Natural killer cell (primary cell): ENCODE results near the gene UGT1A5. TPM values are rescaled to one million over a fixed set of nuclear protein-coding genes. Genes with fewer than 3 reads are reported as not detected.

ENCODE experiments used
- ATAC-seq, 3 donors: fragments of 150-1000 bp in 2 of 3; fragments of 200-7000 bp in 1 of 3; cut with Tn5 transposase; 1 replicate in 1 of 3; 2 replicates in 2 of 3; pipeline ENCODE4 v1.10.0; 2021; ENCODE audit warnings: mild to moderate bottlenecking in 2 of 3, moderate library complexity in 2 of 3
- DNase-seq, 2 donors: peaks; one replicate each; pipeline versions ENCODE4 v3.0.0 to v3.0.0-alpha.2; 2013 to 2021; ENCODE audit warnings: mixed read lengths in 1 of 2
- H3K27ac ChIP-seq: one replicate; pipeline ENCODE4 v1.5.1; 2013; ENCODE audit warnings: mild to moderate bottlenecking, low read length
- H3K27me3 ChIP-seq: one replicate; pipeline ENCODE4 v1.6.1; 2013; ENCODE audit warnings: low read length; ENCODE audit not compliant: control insufficient read depth, insufficient read depth
- H3K36me3 ChIP-seq: one replicate; pipeline ENCODE4 v1.6.1; 2013; ENCODE audit warnings: low read length; ENCODE audit not compliant: control insufficient read depth, insufficient read depth
- H3K4me1 ChIP-seq: one replicate; pipeline ENCODE4 v1.6.1; 2013; ENCODE audit warnings: low read length; ENCODE audit not compliant: control insufficient read depth, insufficient read depth
- H3K4me3 ChIP-seq: one replicate; pipeline ENCODE4 v1.5.1; 2013; ENCODE audit warnings: low read length
- H3K9me3 ChIP-seq: one replicate; pipeline ENCODE4 v1.6.1; 2013; ENCODE audit warnings: low read length; ENCODE audit not compliant: control insufficient read depth, insufficient read depth
- H3K27ac Mint-ChIP-seq, 2 donors: one replicate each; pipeline ENCODE4 v1.8.0; 2022; ENCODE audit warnings: mild to moderate bottlenecking in 2 of 2, mixed read lengths in 2 of 2, moderate library complexity in 1 of 2
- H3K27me3 Mint-ChIP-seq, 2 donors: one replicate each; pipeline ENCODE4 v1.8.0; 2022; ENCODE audit warnings: low read depth in 2 of 2, mixed read lengths in 2 of 2
- H3K36me3 Mint-ChIP-seq: one replicate; pipeline ENCODE4 v1.8.0; 2022; ENCODE audit warnings: mixed read lengths
- H3K4me1 Mint-ChIP-seq, 2 donors: one replicate each; pipeline ENCODE4 v1.8.0; 2022; ENCODE audit warnings: mixed read lengths in 2 of 2
- H3K4me3 Mint-ChIP-seq: one replicate; pipeline ENCODE4 v1.8.0; 2022; ENCODE audit warnings: mild to moderate bottlenecking, moderate library complexity, mixed read lengths
- H3K9me3 Mint-ChIP-seq, 2 donors: one replicate each; pipeline ENCODE4 v1.8.0; 2022; ENCODE audit warnings: mixed read lengths in 2 of 2
- WGBS: methylation state at CpG from one replicate; pipeline ENCODE4 v1.1.7; 2013; ENCODE audit warnings: missing lambda C conversion rate; ENCODE audit not compliant: insufficient coverage; 5-methylcytosine and 5-hydroxymethylcytosine counted together
- intact Hi-C: fragments of 100-400 bp; cut with micrococcal nuclease; formaldehyde crosslinking; loops from one replicate; pipeline ENCODE4 v1.14.2; 2022
- total RNA-seq, 4 donors: library from RNA; stranded (reverse); fragments of 120-200 nt in 1 of 4; gene quantifications; one replicate each; pipeline versions ENCODE4 v1.2.3 to v1.2.4, GENCODE V29; 2013 to 2022
- TF ChIP-seq, protein P1 (sequence below): fragments of 200-600 bp; IDR thresholded peaks from one replicate; pipeline ENCODE4 v1.8.0; 2022; ENCODE audit warnings: antibody characterized with exemption

The UGT1A5 gene
- not detected for total RNA-seq
- total RNA-seq (2013): not detected

GRCh38 chr2:233712611-233713261, at the start of gene UGT1A5:
TSS of gene UGT1A5 (plus strand) at chr2:233712907. CDS start at chr2:233712992, 85 bp downstream.
- Mint-ChIP-seq H3K4me1 (no peaks in the 10 kb centered on the region), H3K27ac (no peak within 1 kb of the TSS), H3K9me3 (no peaks in the 10 kb centered on the region), H3K27me3 (peaks cover 24 to 45% of the 10 kb centered on the region in 2 donors), H3K4me3 (no peak within 1 kb of the TSS), H3K36me3 (no peaks in the 10 kb centered on the region)
- no peaks in the 10 kb centered on the region for H3K9me3 ChIP-seq
- TF ChIP-seq, protein P1, sequence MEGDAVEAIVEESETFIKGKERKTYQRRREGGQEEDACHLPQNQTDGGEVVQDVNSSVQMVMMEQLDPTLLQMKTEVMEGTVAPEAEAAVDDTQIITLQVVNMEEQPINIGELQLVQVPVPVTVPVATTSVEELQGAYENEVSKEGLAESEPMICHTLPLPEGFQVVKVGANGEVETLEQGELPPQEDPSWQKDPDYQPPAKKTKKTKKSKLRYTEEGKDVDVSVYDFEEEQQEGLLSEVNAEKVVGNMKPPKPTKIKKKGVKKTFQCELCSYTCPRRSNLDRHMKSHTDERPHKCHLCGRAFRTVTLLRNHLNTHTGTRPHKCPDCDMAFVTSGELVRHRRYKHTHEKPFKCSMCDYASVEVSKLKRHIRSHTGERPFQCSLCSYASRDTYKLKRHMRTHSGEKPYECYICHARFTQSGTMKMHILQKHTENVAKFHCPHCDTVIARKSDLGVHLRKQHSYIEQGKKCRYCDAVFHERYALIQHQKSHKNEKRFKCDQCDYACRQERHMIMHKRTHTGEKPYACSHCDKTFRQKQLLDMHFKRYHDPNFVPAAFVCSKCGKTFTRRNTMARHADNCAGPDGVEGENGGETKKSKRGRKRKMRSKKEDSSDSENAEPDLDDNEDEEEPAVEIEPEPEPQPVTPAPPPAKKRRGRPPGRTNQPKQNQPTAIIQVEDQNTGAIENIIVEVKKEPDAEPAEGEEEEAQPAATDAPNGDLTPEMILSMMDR: no peak
- H3K27me3 ChIP-seq: no peaks in the 10 kb centered on the region
- no peaks in the 10 kb centered on the region for H3K4me1 ChIP-seq
- no peak for ATAC-seq
- WGBS: 82% methylated on average over 14 of the region's 14 CpGs
- no peak for DNase-seq
- intact Hi-C loops: loop anchor here (5.0 kb wide), 1 partner anchor 860 kb away; no protein-coding TSS in a partner anchor
- H3K36me3 ChIP-seq: no peaks in the 10 kb centered on the region
- no peak within 1 kb of the TSS for H3K4me3 ChIP-seq
- no peak within 1 kb of the TSS for H3K27ac ChIP-seq

- Histone ChIP-seq H3K27me3 (no peaks in the 10 kb centered on the region), H3K9me3 (no peaks in the 10 kb centered on the region), H3K27ac (no peak overlapping the region), H3K36me3 (no peaks in the 10 kb centered on the region), H3K4me3 (no peak overlapping the region), H3K4me1 (no peaks in the 10 kb centered on the region)
- Mint-ChIP-seq H3K27me3 (peaks cover 31 to 59% of the 10 kb centered on the region in 2 donors), H3K27ac (no peak overlapping the region), H3K4me1 (no peaks in the 10 kb centered on the region), H3K4me3 (no peak overlapping the region), H3K9me3 (no peaks in the 10 kb centered on the region), H3K36me3 (no peaks in the 10 kb centered on the region)
- DNase-seq (no peak), ATAC-seq (no peak)
- intact Hi-C loops: no loop called here
- TF ChIP-seq, protein P1: no peak
- 55% methylated on average over 1 of the region's 1 CpG for WGBS
These were observed 48.8 kb upstream of the UGT1A5 start for GRCh38 chr2:233663911-233664310.

GRCh38 chr2:233668605-233669260, 44.0 kb upstream of the UGT1A5 start:
- no peak overlapping the region for H3K4me3 Mint-ChIP-seq
- H3K9me3 Mint-ChIP-seq: no peaks in the 10 kb centered on the region
- no peak for DNase-seq
- H3K9me3 ChIP-seq: no peaks in the 10 kb centered on the region
- H3K27ac Mint-ChIP-seq: no peak overlapping the region
- no peak overlapping the region for H3K4me3 ChIP-seq
- H3K4me1 Mint-ChIP-seq: no peaks in the 10 kb centered on the region
- intact Hi-C loops: no loop called here
- H3K36me3 Mint-ChIP-seq: no peaks in the 10 kb centered on the region
- no peaks in the 10 kb centered on the region for H3K27me3 ChIP-seq
- no peaks in the 10 kb centered on the region for H3K4me1 ChIP-seq
- no peaks in the 10 kb centered on the region for H3K36me3 ChIP-seq
- TF ChIP-seq, protein P1: no peak
- ATAC-seq: no peak
- H3K27ac ChIP-seq: no peak overlapping the region
- H3K27me3 Mint-ChIP-seq: peaks cover 20 to 64% of the 10 kb centered on the region in 2 donors
- WGBS: 93% methylated on average over 4 of the region's 4 CpGs
